HepG2 (cell line): ENCODE measurements around the gene IRF2. TPM values are rescaled to one million over a fixed set of nuclear protein-coding genes. Genes with fewer than 3 reads are reported as not detected.

Experiments used
- FOXA1 ChIP-seq, 2 experiments: fragments of 450-650 bp in 1 of 2; sonication (generic) in 1 of 2; formaldehyde crosslinking in 1 of 2; IDR thresholded peaks; 2 replicates each; pipeline versions ENCODE4 v1.4.0 to v1.6.1; 2016 to 2020; ENCODE audit warnings: missing genetic modification reagents in 1 of 2
- HCFC1 ChIP-seq: fragments of 150-350 bp; IDR thresholded peaks from 2 replicates; pipeline ENCODE4 v1.6.1; 2014; ENCODE audit warnings: low read depth, low read length
- HHEX ChIP-seq: IDR thresholded peaks from 2 replicates; pipeline ENCODE4 v1.6.1; 2016; ENCODE audit warnings: control low read depth
- MYPOP ChIP-seq: sonication (generic); formaldehyde crosslinking; IDR thresholded peaks from 2 replicates; pipeline ENCODE4 v1.8.1; 2023; ENCODE audit warnings: mild to moderate bottlenecking, moderate library complexity, missing genetic modification reagents
- PBX3 ChIP-seq: sonication (generic); formaldehyde crosslinking; IDR thresholded peaks from 2 replicates; pipeline ENCODE4 v1.8.1; 2023; ENCODE audit warnings: missing genetic modification reagents, inconsistent platforms, borderline replicate concordance
- PLRG1 ChIP-seq: fragments of 450-650 bp; conservative IDR thresholded peaks from 2 replicates; pipeline ENCODE4 v1.6.1; 2016
- ZNF12 ChIP-seq: sonication (generic); formaldehyde crosslinking; IDR thresholded peaks from 2 replicates; pipeline ENCODE4 v1.5.0; 2020; ENCODE audit warnings: missing genetic modification reagents
- ZNF253 ChIP-seq: sonication (generic); formaldehyde crosslinking; IDR thresholded peaks from 2 replicates; pipeline ENCODE4 v1.8.0; 2022; ENCODE audit warnings: mild to moderate bottlenecking, missing genetic modification reagents, borderline replicate concordance
- ZNF326 ChIP-seq: sonication (generic); formaldehyde crosslinking; IDR thresholded peaks from 2 replicates; pipeline ENCODE4 v1.4.0; 2020; ENCODE audit warnings: missing genetic modification reagents, borderline replicate concordance
- ZNF510 ChIP-seq: sonication (generic); formaldehyde crosslinking; IDR thresholded peaks from 2 replicates; pipeline ENCODE4 v1.4.0; 2020; ENCODE audit warnings: low read depth, mild to moderate bottlenecking, missing genetic modification reagents
- ZNF556 ChIP-seq: sonication (generic); formaldehyde crosslinking; IDR thresholded peaks from 2 replicates; pipeline ENCODE4 v1.4.0; 2020; ENCODE audit warnings: mild to moderate bottlenecking, missing genetic modification reagents, borderline replicate concordance
- ZNF557 ChIP-seq: sonication (generic); formaldehyde crosslinking; IDR thresholded peaks from 2 replicates; pipeline ENCODE4 v1.4.0; 2020; ENCODE audit warnings: missing genetic modification reagents
- ZNF558 ChIP-seq: sonication (generic); formaldehyde crosslinking; IDR thresholded peaks from 2 replicates; pipeline ENCODE4 v1.9.0; 2022; ENCODE audit warnings: mild to moderate bottlenecking, missing genetic modification reagents, borderline replicate concordance
- ZNF563 ChIP-seq: sonication (generic); formaldehyde crosslinking; IDR thresholded peaks from 2 replicates; pipeline ENCODE4 v1.8.0; 2022; ENCODE audit warnings: mild to moderate bottlenecking, moderate library complexity, missing genetic modification reagents
- ZNF567 ChIP-seq: sonication (generic); formaldehyde crosslinking; IDR thresholded peaks from 2 replicates; pipeline ENCODE4 v1.8.1; 2023; ENCODE audit warnings: mild to moderate bottlenecking, missing genetic modification reagents, borderline replicate concordance
- polyA plus RNA-seq, 8 experiments: library from polyadenylated mRNA; depleted of rRNA in 3 of 8; stranded (reverse) in 7 of 8; unstranded in 1 of 8; fragments of >200 nt; fragmentation: Illumina TruSeq in 4 of 8; extraction: Trizol in 4 of 8; gene quantifications; 2 replicates each; pipeline versions ENCODE4 v1.2.1 to v1.2.3, GENCODE V29; 2011 to 2016; ENCODE audit warnings: low read depth in 4 of 8, missing spikeins in 1 of 8, mixed read lengths in 1 of 8; ENCODE audit not compliant: insufficient read depth in 1 of 8
- total RNA-seq, 5 experiments: library from RNA; depleted of rRNA; stranded (reverse); fragments of >200 nt; fragmentation: Illumina TruSeq; extraction: Trizol; gene quantifications; 2 replicates each; pipeline ENCODE4 v1.2.3, GENCODE V29; 2016; ENCODE audit warnings: low read depth in 1 of 5
- TF ChIP-seq, protein P1 (sequence below): fragments of 450-650 bp; IDR thresholded peaks from 2 replicates; pipeline ENCODE4 v1.6.1; 2017
- TF ChIP-seq, protein P2 (sequence below): IDR thresholded peaks from 2 replicates; pipeline ENCODE4 v1.4.0; 2020; ENCODE audit warnings: mild to moderate bottlenecking, missing genetic modification reagents
- TF ChIP-seq, protein P3 (sequence below): sonication (generic); formaldehyde crosslinking; IDR thresholded peaks from 2 replicates; pipeline ENCODE4 v1.8.1; 2022; ENCODE audit warnings: low read depth, mild to moderate bottlenecking, missing genetic modification reagents

The IRF2 gene
- total and polyA plus RNA-seq, 2 of the 13 experiments (the other 11 are each of a cell fraction or from before 2014, with no cell fraction given), result 15.5 to 28.8 TPM

DNA sequence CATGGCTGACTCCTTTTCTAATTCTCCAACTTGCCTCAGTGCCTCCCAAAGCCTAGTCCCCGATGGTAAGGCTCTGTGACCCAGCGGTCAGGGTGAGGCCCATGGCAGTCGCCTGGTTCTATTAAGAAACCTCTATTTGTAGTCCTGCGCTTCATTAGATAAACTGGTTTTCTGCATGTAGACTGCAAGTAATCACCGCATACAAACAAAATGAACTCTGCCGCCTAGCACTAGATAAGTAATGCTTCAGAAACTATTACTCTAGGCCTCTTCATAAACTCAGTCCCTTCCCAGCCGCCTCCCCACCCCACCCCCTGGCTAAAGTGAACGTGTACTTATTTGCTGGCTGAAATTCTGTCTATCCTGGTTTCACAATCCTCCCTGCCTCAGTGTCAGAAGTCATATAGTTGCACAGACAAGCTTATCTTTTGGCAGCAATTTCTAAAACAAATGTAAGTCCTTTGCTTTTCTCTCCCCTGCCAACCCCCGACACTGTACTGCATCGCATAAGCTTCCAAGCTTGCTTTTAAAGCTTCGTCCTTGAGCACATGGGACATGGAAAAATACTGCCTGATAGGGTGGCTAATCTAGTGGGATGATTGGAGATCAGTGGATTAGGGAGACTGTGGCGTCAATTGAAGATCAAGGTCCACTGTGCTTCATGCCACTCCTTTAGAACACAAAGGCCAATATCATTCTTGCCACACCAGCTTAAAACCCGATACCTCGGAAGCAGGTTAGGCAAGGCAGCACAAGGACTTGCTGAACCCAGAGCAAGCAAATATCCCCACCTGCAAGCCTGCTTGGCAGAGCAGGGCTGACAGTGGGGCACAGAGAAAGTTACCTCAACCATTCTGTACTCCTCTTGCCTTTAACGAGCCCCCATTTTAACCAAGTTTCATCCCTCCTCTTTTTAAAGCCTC is 125.8 kb downstream of the IRF2 start (continued):
- TF ChIP-seq, protein P1, sequence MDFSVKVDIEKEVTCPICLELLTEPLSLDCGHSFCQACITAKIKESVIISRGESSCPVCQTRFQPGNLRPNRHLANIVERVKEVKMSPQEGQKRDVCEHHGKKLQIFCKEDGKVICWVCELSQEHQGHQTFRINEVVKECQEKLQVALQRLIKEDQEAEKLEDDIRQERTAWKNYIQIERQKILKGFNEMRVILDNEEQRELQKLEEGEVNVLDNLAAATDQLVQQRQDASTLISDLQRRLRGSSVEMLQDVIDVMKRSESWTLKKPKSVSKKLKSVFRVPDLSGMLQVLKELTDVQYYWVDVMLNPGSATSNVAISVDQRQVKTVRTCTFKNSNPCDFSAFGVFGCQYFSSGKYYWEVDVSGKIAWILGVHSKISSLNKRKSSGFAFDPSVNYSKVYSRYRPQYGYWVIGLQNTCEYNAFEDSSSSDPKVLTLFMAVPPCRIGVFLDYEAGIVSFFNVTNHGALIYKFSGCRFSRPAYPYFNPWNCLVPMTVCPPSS, result no peak
- TF ChIP-seq PLRG1, result no peak
- TF ChIP-seq ZNF563 (CRISPR knock-in tag), result no peak
- peak; percentile 84; the same call in 1 of the 2 replicates for TF ChIP-seq MYPOP (CRISPR knock-in tag)
- TF ChIP-seq PBX3, result no peak
- TF ChIP-seq, protein P2, sequence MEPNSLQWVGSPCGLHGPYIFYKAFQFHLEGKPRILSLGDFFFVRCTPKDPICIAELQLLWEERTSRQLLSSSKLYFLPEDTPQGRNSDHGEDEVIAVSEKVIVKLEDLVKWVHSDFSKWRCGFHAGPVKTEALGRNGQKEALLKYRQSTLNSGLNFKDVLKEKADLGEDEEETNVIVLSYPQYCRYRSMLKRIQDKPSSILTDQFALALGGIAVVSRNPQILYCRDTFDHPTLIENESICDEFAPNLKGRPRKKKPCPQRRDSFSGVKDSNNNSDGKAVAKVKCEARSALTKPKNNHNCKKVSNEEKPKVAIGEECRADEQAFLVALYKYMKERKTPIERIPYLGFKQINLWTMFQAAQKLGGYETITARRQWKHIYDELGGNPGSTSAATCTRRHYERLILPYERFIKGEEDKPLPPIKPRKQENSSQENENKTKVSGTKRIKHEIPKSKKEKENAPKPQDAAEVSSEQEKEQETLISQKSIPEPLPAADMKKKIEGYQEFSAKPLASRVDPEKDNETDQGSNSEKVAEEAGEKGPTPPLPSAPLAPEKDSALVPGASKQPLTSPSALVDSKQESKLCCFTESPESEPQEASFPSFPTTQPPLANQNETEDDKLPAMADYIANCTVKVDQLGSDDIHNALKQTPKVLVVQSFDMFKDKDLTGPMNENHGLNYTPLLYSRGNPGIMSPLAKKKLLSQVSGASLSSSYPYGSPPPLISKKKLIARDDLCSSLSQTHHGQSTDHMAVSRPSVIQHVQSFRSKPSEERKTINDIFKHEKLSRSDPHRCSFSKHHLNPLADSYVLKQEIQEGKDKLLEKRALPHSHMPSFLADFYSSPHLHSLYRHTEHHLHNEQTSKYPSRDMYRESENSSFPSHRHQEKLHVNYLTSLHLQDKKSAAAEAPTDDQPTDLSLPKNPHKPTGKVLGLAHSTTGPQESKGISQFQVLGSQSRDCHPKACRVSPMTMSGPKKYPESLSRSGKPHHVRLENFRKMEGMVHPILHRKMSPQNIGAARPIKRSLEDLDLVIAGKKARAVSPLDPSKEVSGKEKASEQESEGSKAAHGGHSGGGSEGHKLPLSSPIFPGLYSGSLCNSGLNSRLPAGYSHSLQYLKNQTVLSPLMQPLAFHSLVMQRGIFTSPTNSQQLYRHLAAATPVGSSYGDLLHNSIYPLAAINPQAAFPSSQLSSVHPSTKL (CRISPR knock-in tag), result peak; percentile 93
- peak; percentile 79; the same call in 1 of the 2 replicates for TF ChIP-seq ZNF557 (CRISPR knock-in tag)
- 0 out of 2 replicates have a peak, but pooled peaks have one; percentile 73 for TF ChIP-seq ZNF510 (CRISPR knock-in tag)
- TF ChIP-seq, protein P3, sequence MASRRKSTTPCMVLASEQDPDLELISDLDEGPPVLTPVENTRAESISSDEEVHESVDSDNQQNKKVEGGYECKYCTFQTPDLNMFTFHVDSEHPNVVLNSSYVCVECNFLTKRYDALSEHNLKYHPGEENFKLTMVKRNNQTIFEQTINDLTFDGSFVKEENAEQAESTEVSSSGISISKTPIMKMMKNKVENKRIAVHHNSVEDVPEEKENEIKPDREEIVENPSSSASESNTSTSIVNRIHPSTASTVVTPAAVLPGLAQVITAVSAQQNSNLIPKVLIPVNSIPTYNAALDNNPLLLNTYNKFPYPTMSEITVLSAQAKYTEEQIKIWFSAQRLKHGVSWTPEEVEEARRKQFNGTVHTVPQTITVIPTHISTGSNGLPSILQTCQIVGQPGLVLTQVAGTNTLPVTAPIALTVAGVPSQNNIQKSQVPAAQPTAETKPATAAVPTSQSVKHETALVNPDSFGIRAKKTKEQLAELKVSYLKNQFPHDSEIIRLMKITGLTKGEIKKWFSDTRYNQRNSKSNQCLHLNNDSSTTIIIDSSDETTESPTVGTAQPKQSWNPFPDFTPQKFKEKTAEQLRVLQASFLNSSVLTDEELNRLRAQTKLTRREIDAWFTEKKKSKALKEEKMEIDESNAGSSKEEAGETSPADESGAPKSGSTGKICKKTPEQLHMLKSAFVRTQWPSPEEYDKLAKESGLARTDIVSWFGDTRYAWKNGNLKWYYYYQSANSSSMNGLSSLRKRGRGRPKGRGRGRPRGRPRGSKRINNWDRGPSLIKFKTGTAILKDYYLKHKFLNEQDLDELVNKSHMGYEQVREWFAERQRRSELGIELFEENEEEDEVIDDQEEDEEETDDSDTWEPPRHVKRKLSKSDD (CRISPR knock-in tag), result 0 out of 2 replicates have a peak, but pooled peaks have one; percentile 51
- no peak for TF ChIP-seq ZNF558
- TF ChIP-seq ZNF326, result no peak
- no peak for TF ChIP-seq ZNF253
- peak; percentile 75 for TF ChIP-seq ZNF12 (CRISPR knock-in tag)
- TF ChIP-seq HCFC1, result no peak
- no peak for TF ChIP-seq HHEX
- no peak for TF ChIP-seq ZNF556 (CRISPR knock-in tag)
- TF ChIP-seq FOXA1 (IDR thresholded peaks at IDR 0.05), result no peak
- TF ChIP-seq FOXA1 (CRISPR knock-in tag; IDR thresholded peaks at IDR 0.05), result no peak; the same call in 1 of the 2 replicates
- no peak for TF ChIP-seq ZNF567 (CRISPR knock-in tag)
